BLaER1 treated with 17β-estradiol and CSF1 and Interleukin-3, amounts not matched to agents 10 nM and 100 nM (cell line): ENCODE data around the gene PTPRT.

ENCODE experiments used
- H3K27ac ChIP-seq, 11 experiments: shearing (Covaris generic); formaldehyde crosslinking; 2 replicates each; pipeline ENCODE4 v1.8.1; 2022
- H3K27me3 ChIP-seq, 11 experiments: shearing (Covaris generic); formaldehyde crosslinking; 2 replicates each; pipeline ENCODE4 v1.8.1; 2022
- H3K36me3 ChIP-seq, 11 experiments: shearing (Covaris generic); formaldehyde crosslinking; 2 replicates each; pipeline ENCODE4 v1.8.1; 2022
- H3K4me1 ChIP-seq, 10 experiments: shearing (Covaris generic); formaldehyde crosslinking; 2 replicates each; pipeline ENCODE4 v1.8.1; 2022
- H3K4me2 ChIP-seq, 11 experiments: shearing (Covaris generic); formaldehyde crosslinking; 2 replicates each; pipeline ENCODE4 v1.8.1; 2022
- H3K4me3 ChIP-seq, 10 experiments: shearing (Covaris generic); formaldehyde crosslinking; 2 replicates each; pipeline ENCODE4 v1.8.1; 2022
- H3K9ac ChIP-seq, 11 experiments: shearing (Covaris generic); formaldehyde crosslinking; 2 replicates each; pipeline ENCODE4 v1.8.1; 2022
- H3K9me3 ChIP-seq, 11 experiments: shearing (Covaris generic); formaldehyde crosslinking; replicated peaks in 1 of 11; 2 replicates each; pipeline ENCODE4 v1.8.1; 2022
- H4K20me1 ChIP-seq, 11 experiments: shearing (Covaris generic); formaldehyde crosslinking; 2 replicates each; pipeline ENCODE4 v1.8.1; 2022
- Cebpa-rat ChIP-seq, 11 experiments: shearing (Covaris generic); IDR thresholded peaks; 2 replicates each; pipeline ENCODE4 v1.8.1; 2022

PTPRT gene

DNA sequence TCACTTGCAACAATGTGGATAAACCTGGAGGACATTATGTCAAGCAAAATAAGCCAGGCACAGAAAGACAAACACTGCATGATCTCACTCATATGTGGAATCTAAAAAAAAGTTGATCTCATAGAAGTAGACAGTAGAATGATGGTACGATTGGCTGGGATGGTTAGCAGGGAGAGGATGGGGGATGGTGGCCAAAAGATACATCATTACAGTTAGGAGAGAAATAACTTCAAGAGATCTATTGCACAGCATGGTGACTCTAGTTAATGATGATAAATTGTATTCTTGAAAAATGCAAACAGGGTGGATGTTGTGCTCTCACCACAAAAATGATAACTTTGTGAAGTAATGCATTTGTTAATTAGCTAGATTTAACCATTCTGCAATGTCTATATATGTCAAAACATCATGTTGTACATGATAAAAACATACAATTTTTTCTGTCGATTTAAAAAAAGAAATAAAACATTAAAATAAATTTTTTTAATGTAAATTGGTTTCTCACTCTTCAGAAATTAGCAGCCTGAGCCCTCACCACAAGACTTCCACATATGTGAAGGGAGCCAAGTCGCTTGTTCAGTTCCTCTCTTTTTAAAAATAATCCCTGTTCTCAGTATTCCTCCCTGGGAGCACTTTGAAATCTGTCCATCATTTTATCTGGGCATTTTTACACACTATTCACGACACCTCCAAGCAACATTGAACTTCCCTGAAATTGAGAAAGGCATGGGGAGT lies 34.2 kb downstream of the PTPRT start:
- H3K27ac ChIP-seq: no peak overlapping the region
- no peak overlapping the region for H3K4me3 ChIP-seq
- no peak overlapping the region for H3K9ac ChIP-seq
- TF ChIP-seq Cebpa-rat (IDR thresholded peaks at IDR 0.05): no peak
- H3K36me3 ChIP-seq: no peaks in the 10 kb centered on the region
- no peak overlapping the region for H3K4me2 ChIP-seq
- peaks cover 0 to 6% (median 0%) of the 10 kb centered on the region in 10 experiments; a peak in 1 of 20 replicates for H3K4me1 ChIP-seq
- H3K9me3 ChIP-seq: no peaks in the 10 kb centered on the region
- H4K20me1 ChIP-seq: no peaks in the 10 kb centered on the region
- no peaks in the 10 kb centered on the region for H3K27me3 ChIP-seq

DNA sequence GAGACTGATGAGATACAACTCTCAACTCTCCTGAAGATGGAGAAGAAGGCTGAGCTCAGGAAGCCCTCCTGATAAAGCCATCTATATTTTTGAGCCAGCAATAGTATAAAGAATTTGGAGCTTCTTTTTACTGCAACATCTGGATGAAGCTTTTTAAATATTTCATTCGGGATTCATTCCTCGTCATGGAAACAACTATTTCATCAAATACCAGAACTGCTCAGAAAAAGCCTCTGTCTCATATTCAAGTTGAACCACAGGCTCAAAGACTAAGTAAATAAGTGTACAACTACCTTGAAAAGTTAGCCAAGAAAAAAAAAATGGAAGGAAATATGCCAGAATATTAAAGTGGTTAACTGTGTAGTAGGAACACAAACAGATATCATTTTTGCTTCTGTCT lies 37.8 kb downstream of the PTPRT start:
- Histone ChIP-seq H3K9ac (no peak overlapping the region), H3K27ac (no peak overlapping the region), H4K20me1 (no peaks in the 10 kb centered on the region), H3K4me1 (peaks cover 0 to 6% (median 0%) of the 10 kb centered on the region in 10 experiments; a peak in 1 of 20 replicates), H3K27me3 (no peaks in the 10 kb centered on the region), H3K4me3 (no peak overlapping the region), H3K4me2 (no peak overlapping the region), H3K9me3 (no peaks in the 10 kb centered on the region), H3K36me3 (no peaks in the 10 kb centered on the region)
- no peak for TF ChIP-seq Cebpa-rat (IDR thresholded peaks at IDR 0.05)

DNA sequence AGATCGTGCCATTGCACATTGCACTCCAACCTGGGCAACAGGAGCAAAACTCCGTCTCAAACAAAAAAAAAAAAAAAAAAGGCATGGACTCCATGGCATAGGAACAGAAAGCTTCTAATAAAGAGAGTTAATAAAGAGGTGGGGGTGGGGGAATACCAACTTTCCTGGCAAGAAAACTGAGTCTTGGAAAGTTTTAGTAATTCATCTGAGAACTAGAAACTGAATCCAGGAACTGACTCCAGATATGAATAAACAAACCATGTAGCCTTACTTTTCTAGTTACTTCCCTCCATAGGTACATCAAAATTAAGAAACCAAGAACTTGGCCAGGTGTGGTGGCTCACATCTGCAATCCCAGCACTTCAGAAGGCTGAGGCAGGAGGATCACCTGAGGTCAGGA lies 38.5 kb downstream of the PTPRT start:
- Histone ChIP-seq H3K36me3 (no peaks in the 10 kb centered on the region), H3K9me3 (no peaks in the 10 kb centered on the region), H3K4me2 (no peak overlapping the region), H3K4me3 (no peak overlapping the region), H3K27ac (no peak overlapping the region), H3K27me3 (no peaks in the 10 kb centered on the region), H4K20me1 (no peaks in the 10 kb centered on the region), H3K9ac (no peak overlapping the region), H3K4me1 (peaks cover 0 to 6% (median 0%) of the 10 kb centered on the region in 10 experiments; a peak in 1 of 20 replicates)
- TF ChIP-seq Cebpa-rat (IDR thresholded peaks at IDR 0.05): no peak

DNA sequence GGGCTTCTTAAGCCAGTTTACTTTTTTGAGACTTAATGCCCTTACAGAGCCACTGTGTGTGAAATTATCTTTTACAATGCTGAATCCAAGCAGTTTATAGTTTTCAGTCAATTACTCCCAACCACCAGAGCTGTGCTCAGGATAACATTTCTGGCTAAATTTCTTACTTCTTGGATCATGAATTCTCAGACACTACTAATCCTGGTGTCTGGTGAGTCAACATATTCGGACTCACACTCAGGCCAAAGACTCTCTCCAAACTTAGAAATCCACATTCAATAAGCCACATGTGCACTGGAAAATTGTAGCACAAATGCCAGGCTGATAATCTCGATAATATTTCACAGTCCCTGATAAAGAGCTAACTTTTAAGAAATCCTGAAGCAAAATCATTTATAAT lies 49.0 kb downstream of the PTPRT start:
- no peak overlapping the region for H3K4me3 ChIP-seq
- H3K27me3 ChIP-seq: no peaks in the 10 kb centered on the region
- H4K20me1 ChIP-seq: no peaks in the 10 kb centered on the region
- H3K9me3 ChIP-seq: no peaks in the 10 kb centered on the region
- no peak for TF ChIP-seq Cebpa-rat (IDR thresholded peaks at IDR 0.05)
- no peak overlapping the region for H3K9ac ChIP-seq
- H3K4me2 ChIP-seq: no peak overlapping the region
- H3K27ac ChIP-seq: no peak overlapping the region
- peaks cover 0 to 11% (median 8%) of the 10 kb centered on the region in 10 experiments; a peak in 14 of 20 replicates for H3K4me1 ChIP-seq
- no peaks in the 10 kb centered on the region for H3K36me3 ChIP-seq

DNA sequence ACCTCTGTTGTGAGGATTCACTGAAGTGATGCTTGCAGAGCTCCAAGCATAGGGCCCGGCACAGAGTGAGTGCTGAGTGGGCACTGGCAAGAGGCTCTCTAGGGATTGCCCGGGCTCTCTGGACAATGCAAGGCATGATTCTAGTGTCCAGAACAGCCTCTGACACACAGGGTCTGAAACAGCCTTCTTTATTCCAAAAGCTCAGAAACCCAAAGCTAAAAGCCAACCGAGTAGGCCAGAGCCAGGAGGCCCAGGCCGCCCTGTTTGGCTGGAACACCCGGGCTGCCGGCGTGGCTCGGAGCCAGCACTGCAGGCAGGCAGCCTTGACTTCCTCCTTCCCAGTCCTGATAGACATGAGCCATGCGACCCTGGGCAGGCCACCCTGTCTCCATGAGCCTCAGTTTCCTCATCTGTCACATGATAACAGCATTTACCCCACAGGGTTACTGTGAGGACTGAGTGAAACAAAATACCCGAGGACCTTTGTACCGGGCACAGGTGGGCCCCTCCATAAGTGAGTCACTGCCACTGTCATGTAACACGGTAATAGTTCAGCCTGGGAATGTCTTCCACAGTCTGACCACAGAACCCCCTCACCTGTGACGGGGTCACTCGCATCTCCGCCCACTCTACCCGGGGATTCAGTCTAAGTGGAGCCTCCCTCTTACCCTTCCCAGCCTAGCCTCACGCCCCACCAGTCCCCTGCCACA lies 51.5 kb downstream of the PTPRT start:
- Histone ChIP-seq H3K9me3 (no peaks in the 10 kb centered on the region), H3K4me3 (no peak overlapping the region), H4K20me1 (no peaks in the 10 kb centered on the region), H3K27me3 (no peaks in the 10 kb centered on the region), H3K4me1 (peaks cover 0 to 11% (median 8%) of the 10 kb centered on the region in 10 experiments; a peak in 14 of 20 replicates), H3K36me3 (no peaks in the 10 kb centered on the region), H3K9ac (no peak overlapping the region), H3K4me2 (no peak overlapping the region), H3K27ac (no peak overlapping the region)
- no peak for TF ChIP-seq Cebpa-rat (IDR thresholded peaks at IDR 0.05)

DNA sequence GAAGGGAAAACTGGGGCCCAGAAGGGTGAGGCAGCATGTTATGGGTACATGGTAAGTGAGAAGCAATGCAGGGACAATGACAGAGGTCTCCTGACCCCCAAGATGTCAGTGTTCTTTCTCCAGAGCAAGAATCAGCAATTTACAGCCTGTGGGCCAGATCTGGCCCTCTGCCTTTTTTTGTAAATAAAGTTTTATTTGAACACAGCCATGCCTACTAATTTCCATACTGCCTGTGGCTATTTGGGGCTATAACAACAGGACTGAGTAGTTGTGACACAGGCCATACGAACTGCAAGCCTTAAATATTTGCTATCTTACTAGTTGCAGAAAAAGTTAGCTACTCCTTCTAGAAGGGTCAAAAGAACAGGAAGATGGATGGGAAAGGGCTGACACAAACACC lies 52.5 kb downstream of the PTPRT start:
- TF ChIP-seq Cebpa-rat (IDR thresholded peaks at IDR 0.05): no peak
- Histone ChIP-seq H3K4me1 (peaks cover 0 to 11% (median 8%) of the 10 kb centered on the region in 10 experiments; a peak in 14 of 20 replicates), H3K27ac (no peak overlapping the region), H3K36me3 (no peaks in the 10 kb centered on the region), H4K20me1 (no peaks in the 10 kb centered on the region), H3K4me2 (peak overlapping the region in 2 of 11 experiments; percentile 28 to 51; a peak in 1 of 22 replicates), H3K4me3 (no peak overlapping the region), H3K9ac (no peak overlapping the region), H3K9me3 (no peaks in the 10 kb centered on the region), H3K27me3 (no peaks in the 10 kb centered on the region)

DNA sequence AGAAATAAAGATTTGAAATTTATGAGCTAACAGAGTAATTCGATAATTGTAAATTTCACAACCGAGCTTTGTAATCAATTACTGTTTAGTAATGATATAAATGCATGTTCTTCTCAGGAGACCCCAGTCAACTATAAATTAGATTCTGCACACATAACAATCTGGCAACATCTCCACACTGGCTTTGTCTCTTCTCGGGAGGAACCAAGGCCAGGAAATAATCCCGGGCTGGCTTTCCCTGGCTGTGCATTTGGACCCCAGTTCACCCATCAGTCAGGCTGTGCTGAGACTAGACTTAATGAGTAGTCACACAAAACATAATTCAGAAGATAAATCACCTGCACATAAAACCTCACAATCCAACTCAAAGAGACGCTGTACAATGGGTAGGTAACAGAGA lies 65.5 kb downstream of the PTPRT start:
- TF ChIP-seq Cebpa-rat (IDR thresholded peaks at IDR 0.05): no peak
- Histone ChIP-seq H3K4me3 (no peak overlapping the region), H4K20me1 (no peaks in the 10 kb centered on the region), H3K36me3 (no peaks in the 10 kb centered on the region), H3K4me2 (no peak overlapping the region), H3K27me3 (no peaks in the 10 kb centered on the region), H3K9ac (no peak overlapping the region), H3K4me1 (no peaks in the 10 kb centered on the region), H3K27ac (no peak overlapping the region), H3K9me3 (no peaks in the 10 kb centered on the region)

DNA sequence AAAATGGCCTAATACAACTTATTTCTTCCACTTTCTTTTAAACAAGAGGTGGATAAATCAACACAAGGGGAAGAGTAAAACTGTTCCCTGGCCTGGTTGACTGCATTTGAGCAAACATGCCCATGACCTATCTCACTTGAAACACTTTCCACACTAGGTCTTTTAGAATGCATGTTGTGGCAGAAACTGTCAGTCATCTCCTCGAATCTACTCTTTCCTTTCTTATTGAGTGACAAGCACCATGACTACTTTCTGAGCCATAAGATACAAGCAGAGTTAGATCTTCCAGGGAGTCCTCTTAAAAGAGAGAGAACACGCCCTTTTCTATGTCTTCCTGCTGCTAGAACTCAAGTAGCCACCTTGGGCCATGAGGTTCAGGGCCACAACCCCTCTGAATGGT lies 66.5 kb downstream of the PTPRT start:
- Histone ChIP-seq H3K4me2 (no peak overlapping the region), H3K4me1 (no peaks in the 10 kb centered on the region), H3K27ac (no peak overlapping the region), H3K9ac (no peak overlapping the region), H3K27me3 (no peaks in the 10 kb centered on the region), H3K4me3 (no peak overlapping the region), H4K20me1 (no peaks in the 10 kb centered on the region), H3K36me3 (no peaks in the 10 kb centered on the region), H3K9me3 (no peaks in the 10 kb centered on the region)
- TF ChIP-seq Cebpa-rat (IDR thresholded peaks at IDR 0.05): no peak

DNA sequence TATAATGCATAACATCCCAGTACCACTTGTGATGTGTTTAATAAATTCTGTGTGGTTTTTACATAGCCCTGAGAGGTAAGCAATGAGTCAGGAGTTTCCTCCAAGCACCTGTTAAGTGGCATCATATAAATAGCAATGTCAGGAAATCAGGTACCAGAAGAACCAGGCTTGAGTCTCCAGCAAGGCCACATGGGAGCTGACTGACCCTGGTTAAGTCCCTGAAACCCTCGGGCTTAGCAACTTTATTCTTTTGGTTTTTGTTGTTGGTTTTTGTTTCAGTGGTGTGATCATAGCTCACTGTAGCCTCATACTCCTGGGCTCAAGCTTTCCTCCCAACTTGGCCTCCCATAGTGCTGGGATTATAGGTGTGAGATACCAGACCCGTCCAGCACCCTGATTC lies 70.0 kb downstream of the PTPRT start:
- no peaks in the 10 kb centered on the region for H4K20me1 ChIP-seq
- H3K27ac ChIP-seq: no peak overlapping the region
- no peak overlapping the region for H3K4me2 ChIP-seq
- H3K4me1 ChIP-seq: no peaks in the 10 kb centered on the region
- no peak for TF ChIP-seq Cebpa-rat (IDR thresholded peaks at IDR 0.05)
- no peak overlapping the region for H3K9ac ChIP-seq
- no peak overlapping the region for H3K4me3 ChIP-seq
- H3K36me3 ChIP-seq: no peaks in the 10 kb centered on the region
- no peaks in the 10 kb centered on the region for H3K9me3 ChIP-seq
- H3K27me3 ChIP-seq: no peaks in the 10 kb centered on the region

DNA sequence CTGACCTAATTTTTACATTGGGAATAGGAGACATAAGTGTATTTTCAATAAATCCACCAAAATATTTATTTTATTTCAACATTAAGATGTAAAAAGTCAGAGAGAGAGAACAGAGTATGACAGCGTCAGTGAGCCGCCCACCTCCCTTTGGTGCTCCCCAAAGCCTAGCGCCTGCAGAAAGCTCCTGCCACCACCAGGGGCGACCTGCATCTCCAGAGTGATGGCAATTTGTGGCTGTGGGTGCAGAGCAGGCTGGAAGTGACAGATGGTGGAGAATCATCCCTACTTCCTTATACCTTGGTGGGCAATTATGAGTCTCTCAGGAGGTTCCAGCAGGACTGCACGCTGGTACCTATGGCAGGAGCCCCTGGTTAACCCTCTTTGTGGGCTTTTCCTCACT lies 87.3 kb downstream of the PTPRT start:
- no peak overlapping the region for H3K4me3 ChIP-seq
- H3K27ac ChIP-seq: no peak overlapping the region
- TF ChIP-seq Cebpa-rat (IDR thresholded peaks at IDR 0.05): no peak
- no peaks in the 10 kb centered on the region for H3K36me3 ChIP-seq
- no peaks in the 10 kb centered on the region for H3K4me1 ChIP-seq
- no peak overlapping the region for H3K9ac ChIP-seq
- no peak overlapping the region for H3K4me2 ChIP-seq
- no peaks in the 10 kb centered on the region for H3K9me3 ChIP-seq
- no peaks in the 10 kb centered on the region for H4K20me1 ChIP-seq
- no peaks in the 10 kb centered on the region for H3K27me3 ChIP-seq
